OCI-LY1 (cell line): ENCODE data around the gene KRT78.

Experiments
- H2AFZ ChIP-seq: fragments of 200-600 bp; sonication (generic), shearing (Covaris generic); 2 replicates; pipeline ENCODE4 v1.6.0; 2014; ENCODE audit warnings: antibody characterized with exemption, mild to moderate bottlenecking, low read length
- H3F3A ChIP-seq: fragments of 200-600 bp; sonication (generic), shearing (Covaris generic); 2 replicates; pipeline ENCODE4 v1.6.0; 2014; ENCODE audit warnings: mild to moderate bottlenecking, antibody characterized with exemption, low read length, moderate library complexity; ENCODE audit not compliant: insufficient read depth
- H3K27ac ChIP-seq: fragments of 200-600 bp; sonication (generic); 2 replicates; pipeline ENCODE4 v1.5.1; 2014; ENCODE audit warnings: low read length, mixed run types, mild to moderate bottlenecking, low read depth; ENCODE audit not compliant: poor library complexity, severe bottlenecking
- H3K27me3 ChIP-seq: fragments of 200-600 bp; sonication (generic); 2 replicates; pipeline ENCODE4 v1.6.0; 2014; ENCODE audit warnings: antibody characterized with exemption, mild to moderate bottlenecking, low read length, moderate library complexity; ENCODE audit not compliant: insufficient read depth
- H3K36me3 ChIP-seq: fragments of 200-600 bp; sonication (generic); 2 replicates; pipeline ENCODE4 v1.6.1; 2014; ENCODE audit warnings: mild to moderate bottlenecking, antibody characterized with exemption, low read length, moderate library complexity, mixed read lengths; ENCODE audit not compliant: insufficient read depth
- H3K4me1 ChIP-seq: fragments of 200-600 bp; sonication (generic); 2 replicates; pipeline ENCODE4 v1.5.1; 2014; ENCODE audit warnings: mild to moderate bottlenecking, low read length, moderate library complexity; ENCODE audit not compliant: insufficient read depth, severe bottlenecking
- H3K4me2 ChIP-seq: fragments of 200-600 bp; sonication (generic), shearing (Covaris generic); 2 replicates; pipeline ENCODE4 v1.6.1; 2014; ENCODE audit warnings: low read length
- H3K4me3 ChIP-seq: fragments of 200-600 bp; sonication (generic); 2 replicates; pipeline ENCODE4 v1.5.1; 2014; ENCODE audit warnings: low read length, low read depth, mild to moderate bottlenecking, mixed read lengths; ENCODE audit not compliant: poor library complexity, severe bottlenecking
- H3K79me2 ChIP-seq: fragments of 200-600 bp; shearing (Covaris generic); 2 replicates; pipeline ENCODE4 v1.6.1; 2016; ENCODE audit warnings: mixed run types, low read length, mixed read lengths; ENCODE audit not compliant: insufficient read depth
- H3K9ac ChIP-seq: fragments of 200-600 bp; sonication (generic), shearing (Covaris generic); 2 replicates; pipeline ENCODE4 v1.6.1; 2014; ENCODE audit warnings: mild to moderate bottlenecking, low read length, mixed read lengths
- H3K9me2 ChIP-seq: fragments of 200-600 bp; sonication (generic), shearing (Covaris generic); 2 replicates; pipeline ENCODE4 v1.6.1; 2014; ENCODE audit warnings: low read depth, mild to moderate bottlenecking, low read length, mixed read lengths
- H3K9me3 ChIP-seq: fragments of 200-600 bp; shearing (Covaris generic); 2 replicates; pipeline ENCODE4 v1.6.1; 2014; ENCODE audit warnings: low read length, mixed read lengths
- H4K20me1 ChIP-seq: fragments of 200-600 bp; sonication (generic), shearing (Covaris generic); 2 replicates; pipeline ENCODE4 v1.6.0; 2016; ENCODE audit warnings: mild to moderate bottlenecking, low read length; ENCODE audit not compliant: insufficient read depth
- CTCF ChIP-seq: fragments of 200-600 bp; sonication (generic), shearing (Covaris generic); IDR thresholded peaks from 2 replicates; pipeline ENCODE4 v1.5.1; 2017; ENCODE audit warnings: mild to moderate bottlenecking, antibody characterized with exemption, low read length, moderate library complexity, mixed read lengths
- EZH2 ChIP-seq: fragments of 200-600 bp; sonication (generic), shearing (Covaris generic); IDR thresholded peaks from 2 replicates; pipeline ENCODE4 v1.8.0; 2017; ENCODE audit warnings: borderline replicate concordance, mixed run types, mild to moderate bottlenecking, antibody characterized with exemption, low read length, moderate library complexity, mixed read lengths

KRT78 gene

GRCh38 chr12:52822771-52823510 is 25.9 kb downstream of the KRT78 start:
- Histone ChIP-seq H3K9me2 (no peaks in the 10 kb centered on the region), H3K9me3 (no peaks in the 10 kb centered on the region)

GRCh38 chr12:52821826-52822660 is 26.8 kb downstream of the KRT78 start:
- H3K27me3 ChIP-seq: peaks cover 5% of the 10 kb centered on the region; the same call in 1 of the 2 replicates
- H3K9ac ChIP-seq: no peak overlapping the region
- H2AFZ ChIP-seq: no peak overlapping the region
- no peaks in the 10 kb centered on the region for H3F3A ChIP-seq
- no peak overlapping the region for H3K4me3 ChIP-seq
- no peaks in the 10 kb centered on the region for H3K36me3 ChIP-seq
- H3K79me2 ChIP-seq: no peaks in the 10 kb centered on the region
- H3K4me2 ChIP-seq: no peak overlapping the region
- TF ChIP-seq EZH2 (no peak), CTCF (no peak)
- no peaks in the 10 kb centered on the region for H3K4me1 ChIP-seq
- no peak overlapping the region for H3K27ac ChIP-seq
- no peaks in the 10 kb centered on the region for H3K9me2 ChIP-seq
- H3K9me3 ChIP-seq: no peaks in the 10 kb centered on the region
- H4K20me1 ChIP-seq: no peaks in the 10 kb centered on the region

More at GRCh38 chr12:52822771-52823510, 25.9 kb downstream of the KRT78 start:
- Histone ChIP-seq H4K20me1 (no peaks in the 10 kb centered on the region), H3K27ac (no peak overlapping the region), H3K36me3 (no peaks in the 10 kb centered on the region), H3K79me2 (no peaks in the 10 kb centered on the region), H3K9ac (no peak overlapping the region), H3K4me1 (no peaks in the 10 kb centered on the region), H3F3A (no peaks in the 10 kb centered on the region), H2AFZ (no peak overlapping the region), H3K4me3 (no peak overlapping the region), H3K27me3 (peaks cover 5% of the 10 kb centered on the region; the same call in 1 of the 2 replicates), H3K4me2 (no peak overlapping the region)
- TF ChIP-seq CTCF (no peak), EZH2 (no peak)

GRCh38 chr12:52821071-52821730 is 27.6 kb downstream of the KRT78 start:
- Histone ChIP-seq H3K4me3 (no peak overlapping the region), H3K9ac (no peak overlapping the region), H3F3A (no peaks in the 10 kb centered on the region), H3K9me2 (no peaks in the 10 kb centered on the region), H4K20me1 (no peaks in the 10 kb centered on the region), H2AFZ (no peak overlapping the region), H3K4me1 (no peaks in the 10 kb centered on the region), H3K27ac (no peak overlapping the region), H3K79me2 (no peaks in the 10 kb centered on the region), H3K4me2 (no peak overlapping the region), H3K36me3 (no peaks in the 10 kb centered on the region), H3K9me3 (no peaks in the 10 kb centered on the region), H3K27me3 (peaks cover 5% of the 10 kb centered on the region; the same call in 1 of the 2 replicates)
- TF ChIP-seq EZH2: no peak
- TF ChIP-seq CTCF: no peak
